NCI-H2029 (cell line): Measurements from ENCODE around the gene BASP1.
A peak's percentile ranks its signal among the peaks of the same experiment; 100 is the strongest.

Experiments used
- DNase-seq: peaks from one replicate; lab custom pipeline; 2025; lab: John Stamatoyannopoulos, UW

Gene BASP1, protein sequence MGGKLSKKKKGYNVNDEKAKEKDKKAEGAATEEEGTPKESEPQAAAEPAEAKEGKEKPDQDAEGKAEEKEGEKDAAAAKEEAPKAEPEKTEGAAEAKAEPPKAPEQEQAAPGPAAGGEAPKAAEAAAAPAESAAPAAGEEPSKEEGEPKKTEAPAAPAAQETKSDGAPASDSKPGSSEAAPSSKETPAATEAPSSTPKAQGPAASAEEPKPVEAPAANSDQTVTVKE

DNA sequence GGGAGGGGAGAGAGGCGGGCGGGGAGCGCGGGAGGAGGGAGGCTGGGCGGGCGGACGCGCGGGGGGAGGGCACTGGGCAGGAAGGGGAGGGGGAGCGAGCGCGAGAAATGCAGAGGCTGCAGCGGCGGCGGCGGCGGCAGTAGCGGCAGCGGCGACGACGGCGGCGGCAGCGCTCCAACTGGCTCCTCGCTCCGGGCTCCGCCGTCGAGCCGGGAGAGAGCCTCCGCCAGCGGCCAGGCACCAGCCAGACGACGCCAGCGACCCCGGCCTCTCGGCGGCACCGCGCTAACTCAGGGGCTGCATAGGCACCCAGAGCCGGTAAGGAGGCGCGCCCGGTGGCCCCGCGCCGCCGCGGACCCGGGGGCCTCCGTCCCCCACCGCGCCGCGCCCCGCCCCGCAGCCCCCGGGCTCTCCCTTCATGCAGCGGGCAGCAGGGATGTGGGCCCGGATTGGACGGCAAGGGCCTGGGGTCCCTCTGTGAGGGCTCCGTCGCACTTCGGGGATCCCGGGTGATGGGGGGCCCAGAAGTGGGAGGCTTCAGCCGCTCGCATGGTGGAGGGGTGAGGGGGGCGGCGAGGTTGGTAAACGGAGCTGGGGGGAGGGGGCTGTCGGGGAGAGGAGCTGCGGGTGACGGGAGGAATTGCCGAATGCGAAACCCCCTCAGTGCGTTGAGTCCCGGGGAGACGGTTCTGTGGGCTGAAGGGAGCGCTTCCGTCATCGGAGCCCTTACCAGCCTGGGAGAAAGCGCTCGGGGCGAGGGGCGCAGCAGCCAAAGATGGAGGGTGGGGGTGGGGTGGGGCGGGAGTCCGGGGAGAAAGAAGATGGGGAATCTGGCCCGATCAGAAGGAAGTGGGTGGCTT lies at the start of gene BASP1:
TSS of gene BASP1 (plus strand) at position 139 of the 860 bp plus-strand sequence. CDS start 57,586 bp downstream, outside the sequence.
- DNase-seq: peak; percentile 22

GRCh38 chr5:17169507-17169906 lies 47.9 kb upstream of the BASP1 start:
- DNase-seq: no peak

- DNase-seq: no peak
Measured at GRCh38 chr5:17172791-17173190, 44.6 kb upstream of the BASP1 start.

- DNase-seq: no peak
Measured at GRCh38 chr5:17174965-17175364, 42.5 kb upstream of the BASP1 start.

DNA sequence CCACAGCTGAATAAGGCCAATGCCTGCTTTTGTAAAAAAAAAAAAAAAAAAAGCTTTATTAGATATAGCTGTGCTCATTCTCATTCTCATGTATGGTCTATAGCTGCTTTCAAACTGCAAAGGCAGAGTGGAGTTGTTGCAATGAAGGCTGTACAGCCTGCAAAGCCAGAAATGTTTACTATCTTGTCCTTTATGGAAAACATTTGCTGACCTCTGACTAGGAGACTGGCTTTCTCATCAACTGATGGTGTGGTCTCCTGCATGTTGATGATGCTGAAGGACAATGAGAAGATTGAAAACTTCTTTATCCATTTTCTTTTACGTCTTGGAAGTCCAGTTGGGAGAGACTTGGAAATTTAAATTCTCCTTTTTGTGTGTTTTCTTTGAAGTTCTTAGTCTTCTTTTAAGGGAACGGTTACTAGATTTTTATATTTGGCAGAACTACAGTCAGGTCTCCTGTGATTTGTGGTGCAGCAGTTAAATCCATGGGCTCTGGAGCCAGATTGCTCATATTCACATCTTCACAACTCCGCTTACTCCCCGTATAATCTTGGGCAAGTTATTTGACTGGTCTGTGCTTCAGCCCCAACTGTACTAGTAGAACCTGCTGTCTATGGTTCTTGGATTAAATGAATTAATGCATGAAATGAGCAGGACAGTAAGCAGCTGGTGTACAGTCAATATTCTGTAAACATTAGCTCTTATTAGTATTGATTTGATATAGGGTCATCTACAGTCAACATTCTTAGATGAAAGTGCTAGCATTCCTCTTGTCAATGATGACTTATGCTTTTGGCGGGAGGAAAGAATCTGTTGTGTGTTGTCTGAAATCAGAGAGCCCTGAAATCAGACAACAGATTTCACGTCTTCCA lies 39.7 kb upstream of the BASP1 start:
- no peak for DNase-seq

- DNase-seq: no peak
Measured at GRCh38 chr5:17178373-17178675, 39.1 kb upstream of the BASP1 start.

DNA sequence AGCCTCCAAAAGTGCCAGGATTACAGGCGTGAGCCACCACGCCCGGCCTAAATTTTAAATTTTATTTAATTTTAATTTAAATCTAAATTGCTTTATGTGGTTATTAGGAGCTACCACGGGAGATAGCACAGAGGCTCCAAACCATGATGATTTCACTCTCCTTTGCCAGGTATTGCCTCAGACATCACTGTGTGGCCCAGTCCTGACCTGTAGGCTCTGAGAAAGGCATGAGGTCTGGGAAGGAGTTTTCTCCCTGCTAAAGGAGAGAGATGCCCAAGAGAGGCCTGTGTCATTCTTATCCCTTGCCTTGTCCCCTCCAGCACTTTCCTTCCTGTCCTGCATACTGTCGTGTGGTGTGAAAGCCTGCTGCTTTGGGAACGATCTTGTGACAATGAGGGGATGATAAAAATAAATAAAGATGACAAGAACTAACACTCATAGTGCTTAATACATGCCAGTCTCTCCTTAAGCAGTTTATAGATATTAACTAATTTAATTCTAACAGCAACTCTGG lies 37.0 kb upstream of the BASP1 start:
- DNase-seq: no peak

DNA sequence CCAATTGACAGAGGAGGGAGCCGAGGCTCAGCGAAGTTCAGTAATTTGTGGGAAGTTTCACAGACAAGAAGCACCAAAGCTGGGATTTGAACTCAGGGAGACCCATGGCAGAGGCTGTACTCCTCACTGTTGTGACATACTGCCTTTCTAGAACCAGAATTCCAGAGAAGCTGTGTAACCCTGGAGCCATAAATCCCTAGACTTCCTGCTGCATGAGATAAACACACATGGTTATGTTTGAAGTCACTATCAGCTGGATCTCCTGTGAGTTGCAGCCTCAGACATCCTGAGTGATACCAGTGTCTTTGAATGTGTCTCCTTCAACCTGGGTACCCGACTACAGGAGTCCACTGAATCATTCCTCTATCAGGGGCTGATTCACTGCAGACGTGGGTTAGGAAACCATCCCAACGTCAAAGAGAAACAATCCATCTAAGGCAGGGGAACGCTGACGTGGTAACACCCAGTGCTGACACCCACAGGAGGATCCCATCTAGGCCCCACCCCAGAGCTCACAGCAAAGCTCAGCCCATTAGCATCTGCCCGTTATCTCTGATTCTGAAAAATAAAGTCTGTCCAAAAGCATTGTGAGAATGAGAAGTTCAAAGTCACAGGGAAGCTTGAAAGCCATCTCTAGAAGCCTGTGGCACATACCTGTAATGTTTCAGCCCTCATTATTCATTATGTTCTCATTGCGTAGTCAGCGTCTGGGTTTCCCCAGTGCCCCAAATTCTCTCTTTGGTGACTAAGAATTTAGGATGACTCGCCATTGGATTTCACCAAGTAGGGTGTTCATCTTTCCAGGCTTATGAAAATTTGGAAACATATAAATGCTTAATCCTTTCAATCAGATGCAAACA lies 36.3 kb upstream of the BASP1 start:
- DNase-seq: no peak

DNA sequence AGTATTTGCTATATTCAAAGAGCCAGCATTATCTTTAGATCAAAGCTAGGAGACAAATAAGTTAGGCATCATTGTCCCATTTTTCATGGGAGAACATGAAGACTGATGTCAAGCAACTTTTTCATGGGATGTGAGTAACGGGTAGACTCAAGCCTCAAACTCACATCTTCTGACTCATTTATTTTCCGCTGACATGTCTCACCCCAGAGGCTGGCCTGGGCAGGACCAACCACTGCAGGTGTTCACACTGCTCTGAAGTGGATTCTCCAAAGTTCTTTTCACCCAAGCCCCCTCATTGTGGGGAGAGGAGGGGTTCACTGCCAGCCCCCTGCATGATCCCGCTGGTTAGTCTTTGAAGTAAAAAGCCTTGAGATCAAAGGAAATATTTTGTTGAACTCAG lies 34.9 kb upstream of the BASP1 start:
- no peak for DNase-seq

GRCh38 chr5:17182981-17183380 lies 34.5 kb upstream of the BASP1 start:
- DNase-seq: no peak

GRCh38 chr5:17183831-17184230 lies 33.6 kb upstream of the BASP1 start:
- no peak for DNase-seq

GRCh38 chr5:17184588-17184987 lies 32.8 kb upstream of the BASP1 start:
- DNase-seq: no peak

GRCh38 chr5:17185349-17185748 lies 32.1 kb upstream of the BASP1 start:
- no peak for DNase-seq

DNA sequence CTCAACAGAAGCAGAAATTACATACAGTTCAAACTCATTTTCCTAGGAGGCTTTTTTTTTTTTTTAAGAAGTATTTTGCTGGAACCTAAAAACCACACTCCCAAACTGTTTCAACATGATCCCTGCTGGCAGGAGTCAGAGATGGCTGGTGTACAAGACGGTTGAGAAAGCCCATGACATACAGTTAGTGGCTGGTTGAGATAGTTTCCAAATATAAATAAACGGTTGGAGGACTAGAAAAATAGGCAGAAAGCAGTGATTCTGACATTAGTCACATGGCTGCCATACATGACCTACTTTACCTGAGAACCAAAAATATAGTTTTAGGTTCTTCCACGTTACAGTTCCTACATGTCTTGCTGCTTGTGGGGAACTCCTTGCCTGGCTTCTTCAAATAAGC lies 31.7 kb upstream of the BASP1 start:
- DNase-seq: no peak

GRCh38 chr5:17186256-17186655 lies 31.2 kb upstream of the BASP1 start:
- DNase-seq: no peak

DNA sequence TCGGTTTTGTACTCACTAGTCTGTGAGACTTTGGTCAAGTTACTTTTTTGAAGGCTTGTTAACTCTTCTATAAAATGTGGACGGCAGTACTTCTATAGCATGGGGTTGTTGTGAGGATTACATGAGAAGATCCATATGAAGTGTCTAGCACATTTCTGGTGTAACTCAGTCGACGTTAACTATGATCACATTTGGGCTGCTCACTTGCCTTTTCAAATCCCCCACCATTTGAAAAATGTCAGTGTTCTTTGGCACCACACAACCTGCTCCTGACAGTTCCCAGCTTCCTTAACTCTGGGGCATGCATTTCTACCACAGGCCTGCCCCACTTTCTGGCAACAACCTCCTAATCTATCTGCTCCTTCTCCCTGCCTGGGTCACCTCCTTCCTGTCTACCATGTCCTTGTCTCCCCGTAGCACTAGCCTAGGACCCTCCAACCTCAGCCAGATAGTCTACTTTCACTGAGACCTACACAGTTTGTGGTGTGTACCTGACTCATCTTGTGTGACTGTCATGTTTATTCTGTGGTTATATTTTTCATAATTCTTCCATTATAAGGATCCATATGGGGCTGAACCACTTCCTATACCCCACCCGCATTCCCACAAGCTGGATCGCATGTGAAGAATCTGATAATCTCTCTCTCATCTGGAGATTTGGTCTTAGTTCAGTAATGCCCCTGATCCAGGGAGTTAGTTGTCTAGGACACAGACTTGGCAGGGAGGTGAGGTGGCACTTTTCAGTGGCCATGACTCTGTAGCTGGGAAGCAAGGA lies 30.2 kb upstream of the BASP1 start:
- no peak for DNase-seq

- no peak for DNase-seq
Measured at GRCh38 chr5:17187786-17188170, 29.7 kb upstream of the BASP1 start.

DNA sequence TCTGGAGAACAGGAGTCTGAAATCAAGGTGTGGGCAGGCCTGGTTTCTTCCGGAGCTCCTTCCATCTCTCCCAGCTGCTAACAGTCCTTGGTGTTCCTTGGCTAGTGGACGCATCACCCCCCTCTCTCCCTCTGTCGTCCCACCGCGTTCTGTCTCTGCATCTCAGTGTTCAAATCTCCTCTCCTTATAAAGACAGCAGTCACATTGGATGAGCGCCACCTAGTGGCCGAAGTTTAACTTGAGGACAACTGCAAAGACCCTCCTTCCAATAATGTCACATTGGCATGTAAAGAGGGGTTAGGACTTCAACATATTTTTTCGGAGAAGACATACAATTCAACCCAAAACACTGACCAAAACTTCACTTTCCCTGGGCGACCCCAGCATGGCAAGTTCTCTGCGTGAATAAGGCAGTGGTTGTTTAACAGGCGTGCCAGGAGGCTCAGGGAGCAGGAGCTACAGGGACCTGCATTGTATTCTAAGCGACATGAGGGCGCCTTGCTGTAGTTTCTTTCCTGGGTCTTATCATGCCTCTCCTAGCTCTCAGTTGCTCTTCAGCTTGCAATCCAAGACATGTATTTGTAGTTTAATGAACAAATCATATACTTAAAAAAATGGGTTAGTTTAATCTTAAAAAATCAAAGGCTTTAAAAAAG lies 27.9 kb upstream of the BASP1 start:
- peak; percentile 70 for DNase-seq

DNA sequence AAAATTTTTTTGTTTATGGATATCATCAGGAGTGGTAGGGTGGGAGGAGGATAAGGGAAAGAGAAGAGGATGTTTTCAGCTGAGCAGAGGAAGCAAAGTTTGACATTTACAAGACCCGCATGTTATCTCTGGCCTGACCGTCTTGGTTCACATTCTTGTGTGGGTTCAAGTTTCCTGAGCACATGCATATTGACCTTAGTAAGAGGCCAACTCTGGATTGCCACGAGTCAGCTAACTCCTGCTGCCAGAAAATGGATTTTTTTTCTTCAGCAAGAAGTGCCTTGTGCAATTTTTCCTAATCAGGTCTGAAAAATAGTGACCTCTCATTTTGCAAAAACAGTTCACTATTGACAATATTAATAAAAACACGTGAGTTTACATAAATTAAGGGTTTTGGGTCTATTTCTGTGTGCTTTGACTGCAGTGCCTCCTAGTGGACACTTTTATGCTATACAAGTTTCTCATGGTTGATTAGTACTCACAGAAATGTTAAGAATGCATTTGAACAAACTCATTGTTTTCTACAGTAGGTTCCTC lies 27.1 kb upstream of the BASP1 start:
- DNase-seq: peak; percentile 4

DNA sequence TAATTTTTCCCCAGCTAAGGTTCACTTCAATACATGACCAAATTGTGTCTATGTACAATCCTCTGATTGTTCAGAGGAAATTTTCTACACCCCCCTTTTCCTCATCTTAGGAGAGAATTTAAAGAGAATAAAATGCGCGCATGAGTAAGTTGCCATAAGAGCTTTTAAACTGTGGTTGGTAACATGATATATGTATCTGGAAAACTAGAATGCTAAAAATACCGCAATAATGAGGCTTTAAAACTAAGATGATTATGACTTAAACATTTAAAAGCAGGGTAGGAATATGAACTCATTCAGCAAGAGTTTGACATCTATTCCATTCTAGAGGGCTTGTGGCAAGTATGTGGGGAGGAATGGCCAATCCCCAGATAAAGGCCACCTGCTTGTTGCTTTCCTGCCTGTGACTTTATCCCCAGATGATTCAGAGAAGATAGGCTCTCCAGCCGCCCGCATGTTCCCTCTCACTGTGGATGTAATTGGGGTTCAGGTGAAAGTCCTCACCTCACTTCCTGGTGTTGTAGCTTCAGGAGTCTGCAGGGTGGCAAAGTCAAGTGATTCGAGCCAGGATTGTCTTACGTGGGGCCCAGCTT lies 26.5 kb upstream of the BASP1 start:
- no peak for DNase-seq
